IMR-90 (cell line): ENCODE data around the gene PHF19. TPM values are rescaled to one million over a fixed set of nuclear protein-coding genes. Genes with fewer than 3 reads are reported as not detected.

Experiments used
- ATAC-seq: fragments of 200-7000 bp; cut with Tn5 transposase; 2 replicates; pipeline ENCODE4 v1.9.1; 2020; ENCODE audit warnings: low read depth, mild to moderate bottlenecking, moderate library complexity
- BruUV-seq: library from RNA; stranded (reverse); fragments of 400-500 nt; replicated peaks from 2 replicates; lab custom pipeline; 2021; lab: Mats Ljungman, UMichigan
- CTCF ChIA-PET: fragments of 300-600 bp; formaldehyde crosslinking; extraction: SDS; loops from one replicate; lab custom pipeline; 2021; ENCODE audit warnings: antibody characterized with exemption; lab: Yijun Ruan, JAX
- POLR2A ChIA-PET: fragments of 300-600 bp; sonication (Branson Sonifier 250); formaldehyde crosslinking; loops from one replicate; lab custom pipeline; 2022; ENCODE audit warnings: antibody characterized with exemption; ENCODE audit not compliant: unreplicated experiment; lab: Charles Lee
- DNase-seq: peaks from one replicate; pipeline ENCODE4 v3.0.0; 2013
- H2AFZ ChIP-seq: replicated peaks from 2 replicates; pipeline ENCODE3; 2013; ENCODE audit warnings: low read length, mild to moderate bottlenecking; ENCODE audit not compliant: poor library complexity
- H2AK5ac ChIP-seq: 2 replicates; pipeline ENCODE4 v1.6.1; 2013; ENCODE audit warnings: low read depth, low read length, inconsistent platforms
- H2AK9ac ChIP-seq: replicated peaks from 2 replicates; pipeline ENCODE3; 2013; ENCODE audit warnings: mild to moderate bottlenecking, low read depth, low read length, moderate library complexity; ENCODE audit not compliant: poor library complexity
- H2BK120ac ChIP-seq: 2 replicates; pipeline ENCODE4 v1.6.1; 2013; ENCODE audit warnings: low read depth, low read length, inconsistent platforms
- H2BK15ac ChIP-seq: 3 replicates; pipeline ENCODE4 v1.6.1; 2013; ENCODE audit warnings: low read depth, low read length, inconsistent platforms
- H2BK20ac ChIP-seq: 2 replicates; pipeline ENCODE4 v1.6.1; 2013; ENCODE audit warnings: low read depth, mild to moderate bottlenecking, inconsistent platforms, low read length, moderate library complexity
- H2BK5ac ChIP-seq: 2 replicates; pipeline ENCODE4 v1.6.1; 2013; ENCODE audit warnings: mild to moderate bottlenecking, low read depth, low read length, inconsistent platforms; ENCODE audit not compliant: poor library complexity, severe bottlenecking
- H3K14ac ChIP-seq: replicated peaks from 2 replicates; pipeline ENCODE4 v1.6.1; 2013; ENCODE audit warnings: low read depth, low read length, inconsistent platforms
- H3K18ac ChIP-seq: 2 replicates; pipeline ENCODE4 v1.6.1; 2013; ENCODE audit warnings: low read depth, low read length, control low read depth
- H3K23ac ChIP-seq: 2 replicates; pipeline ENCODE4 v1.6.1; 2013; ENCODE audit warnings: low read depth, low read length, inconsistent platforms
- H3K27ac ChIP-seq: 2 replicates; pipeline ENCODE4 v1.5.1; 2013; ENCODE audit warnings: mild to moderate bottlenecking, control low read depth, low read length; ENCODE audit not compliant: insufficient read depth
- H3K27me3 ChIP-seq: 2 replicates; pipeline ENCODE4 v1.6.1; 2013; ENCODE audit warnings: low read length; ENCODE audit not compliant: control insufficient read depth, insufficient read depth
- H3K36me3 ChIP-seq: 2 replicates; pipeline ENCODE4 v1.6.1; 2013; ENCODE audit warnings: low read length, mixed read lengths; ENCODE audit not compliant: control insufficient read depth, insufficient read depth
- H3K4ac ChIP-seq: 2 replicates; pipeline ENCODE4 v1.6.1; 2013; ENCODE audit warnings: low read depth, low read length, inconsistent platforms
- H3K4me1 ChIP-seq: 2 replicates; pipeline ENCODE4 v1.6.1; 2013; ENCODE audit warnings: low read length, mixed read lengths; ENCODE audit not compliant: control insufficient read depth, insufficient read depth
- H3K4me2 ChIP-seq: 2 replicates; pipeline ENCODE4 v1.6.1; 2013; ENCODE audit warnings: low read depth, mild to moderate bottlenecking, control low read depth, low read length, moderate library complexity
- H3K4me3 ChIP-seq: 2 replicates; pipeline ENCODE4 v1.5.1; 2013; ENCODE audit warnings: low read depth, mild to moderate bottlenecking, control low read depth, low read length, moderate library complexity; ENCODE audit not compliant: insufficient read depth
- H3K56ac ChIP-seq: 2 replicates; pipeline ENCODE4 v1.6.1; 2013; ENCODE audit warnings: low read length, inconsistent platforms; ENCODE audit not compliant: insufficient read depth; ENCODE audit errors: extremely low read depth
- H3K79me1 ChIP-seq, 2 experiments: 2 replicates each; pipeline ENCODE4 v1.6.1; 2013; ENCODE audit warnings: low read length in 2 of 2, inconsistent platforms in 1 of 2, low read depth in 1 of 2
- H3K9ac ChIP-seq: 2 replicates; pipeline ENCODE4 v1.6.1; 2013; ENCODE audit warnings: low read depth, low read length, control low read depth
- H3K9me1 ChIP-seq: 2 replicates; pipeline ENCODE4 v1.6.1; 2013; ENCODE audit warnings: low read length, inconsistent platforms; ENCODE audit not compliant: insufficient read depth
- H3K9me3 ChIP-seq: 2 replicates; pipeline ENCODE4 v1.6.1; 2013; ENCODE audit warnings: low read length; ENCODE audit not compliant: control insufficient read depth, insufficient read depth
- H4K20me1 ChIP-seq: 2 replicates; pipeline ENCODE4 v1.6.1; 2013; ENCODE audit warnings: low read length, inconsistent platforms; ENCODE audit not compliant: insufficient read depth
- H4K5ac ChIP-seq: 2 replicates; pipeline ENCODE4 v1.6.1; 2013; ENCODE audit warnings: mild to moderate bottlenecking, low read depth, low read length, control low read depth
- H4K8ac ChIP-seq, 2 experiments: 2 replicates each; pipeline ENCODE4 v1.6.1; 2013; ENCODE audit warnings: low read depth in 2 of 2, low read length in 2 of 2, control low read depth in 1 of 2, inconsistent platforms in 1 of 2
- H4K91ac ChIP-seq: 2 replicates; pipeline ENCODE4 v1.6.1; 2013; ENCODE audit warnings: low read depth, low read length, inconsistent platforms; ENCODE audit not compliant: insufficient read depth
- BHLHE40 ChIP-seq: fragments of 150-350 bp; IDR thresholded peaks from 2 replicates; pipeline ENCODE4 v1.6.1; 2016; ENCODE audit warnings: mild to moderate bottlenecking, low read depth, low read length
- CEBPB ChIP-seq: IDR thresholded peaks from 2 replicates; pipeline ENCODE4 v1.6.1; 2012; ENCODE audit warnings: low read depth, low read length, improper control_type of control experiment
- CHD1 ChIP-seq: IDR thresholded peaks from 2 replicates; pipeline ENCODE4 v1.6.1; 2012; ENCODE audit warnings: low read depth, low read length, improper control_type of control experiment
- FOS ChIP-seq: fragments of 150-350 bp; IDR thresholded peaks from 2 replicates; pipeline ENCODE4 v1.6.1; 2016; ENCODE audit warnings: low read depth, low read length
- MAFK ChIP-seq: IDR thresholded peaks from 2 replicates; pipeline ENCODE4 v1.6.1; 2012; ENCODE audit warnings: low read depth, low read length, improper control_type of control experiment
- MAZ ChIP-seq: IDR thresholded peaks from 2 replicates; pipeline ENCODE4 v1.6.1; 2012; ENCODE audit warnings: low read depth, mild to moderate bottlenecking, low read length, improper control_type of control experiment, moderate library complexity, borderline replicate concordance
- MXI1 ChIP-seq: IDR thresholded peaks from 2 replicates; pipeline ENCODE4 v1.6.1; 2012; ENCODE audit warnings: low read depth, mild to moderate bottlenecking, low read length, moderate library complexity, borderline replicate concordance
- NFE2L2 ChIP-seq: fragments of 150-350 bp; IDR thresholded peaks from 2 replicates; pipeline ENCODE4 v1.6.1; 2016; ENCODE audit warnings: low read depth, mild to moderate bottlenecking, low read length
- POLR2A ChIP-seq: IDR thresholded peaks from 2 replicates; pipeline ENCODE4 v1.6.1; 2012; ENCODE audit warnings: mild to moderate bottlenecking, low read depth, low read length
- RAD21 ChIP-seq: IDR thresholded peaks from 2 replicates; pipeline ENCODE4 v1.6.1; 2012; ENCODE audit warnings: low read length, improper control_type of control experiment
- RCOR1 ChIP-seq: IDR thresholded peaks from 2 replicates; pipeline ENCODE4 v1.6.1; 2012; ENCODE audit warnings: mild to moderate bottlenecking, low read length, improper control_type of control experiment; ENCODE audit not compliant: insufficient replicate concordance
- RFX5 ChIP-seq: IDR thresholded peaks from 2 replicates; pipeline ENCODE4 v1.8.0; 2012; ENCODE audit warnings: low read depth, mild to moderate bottlenecking, low read length, moderate library complexity
- SMC3 ChIP-seq: fragments of 150-350 bp; IDR thresholded peaks from 2 replicates; pipeline ENCODE4 v1.6.1; 2016; ENCODE audit warnings: low read depth, mild to moderate bottlenecking, antibody characterized with exemption, low read length, moderate library complexity
- dilution Hi-C: fragments of 300-500 bp; cut with HindIII; formaldehyde crosslinking; loops from one replicate; pipeline ENCODE4 v1.14.3; 2018; ENCODE audit warnings: low sequenced_read_pairs; ENCODE audit not compliant: unreplicated experiment
- in situ Hi-C: fragments of 300-500 bp; cut with MboI; formaldehyde crosslinking; loops from 3 replicates; pipeline ENCODE4 v1.14.3; 2019; ENCODE audit warnings: low sequenced_read_pairs, inconsistent platforms, mixed read lengths
- intact Hi-C: fragments of 100-400 bp; cut with micrococcal nuclease; formaldehyde crosslinking; loops from 2 replicates; pipeline ENCODE4 v1.10.0; 2022
- polyA plus RNA-seq, 3 experiments: library from polyadenylated mRNA; depleted of rRNA; stranded (reverse); fragments of >200 nt; gene quantifications; 2 replicates each; pipeline ENCODE4 v1.2.3, GENCODE V29; 2012; ENCODE audit warnings: low replicate concordance in 1 of 3
- total RNA-seq: library from RNA; depleted of rRNA; stranded (reverse); fragments of >200 nt; gene quantifications from 2 replicates; pipeline ENCODE4 v1.2.3, GENCODE V29; 2012
- TF ChIP-seq, protein P1 (sequence below): fragments of 150-350 bp; IDR thresholded peaks from 2 replicates; pipeline ENCODE4 v1.6.1; 2017; ENCODE audit warnings: mild to moderate bottlenecking, antibody characterized with exemption, low read length, low read depth
- TF ChIP-seq, protein P2 (sequence below): conservative IDR thresholded peaks from 2 replicates; pipeline ENCODE4 v1.5.1; 2012; ENCODE audit warnings: mild to moderate bottlenecking, low read depth, low read length, improper control_type of control experiment
- TF ChIP-seq, protein P3 (sequence below): fragments of 150-350 bp; IDR thresholded peaks from 2 replicates; pipeline ENCODE4 v1.6.1; 2016; ENCODE audit warnings: low read depth, mild to moderate bottlenecking, low read length, moderate library complexity, borderline replicate concordance

Gene PHF19
- total and polyA plus RNA-seq, 2 of the 4 experiments (the other 2 are of a cell fraction) = 37.6 to 55.6 TPM

DNA sequence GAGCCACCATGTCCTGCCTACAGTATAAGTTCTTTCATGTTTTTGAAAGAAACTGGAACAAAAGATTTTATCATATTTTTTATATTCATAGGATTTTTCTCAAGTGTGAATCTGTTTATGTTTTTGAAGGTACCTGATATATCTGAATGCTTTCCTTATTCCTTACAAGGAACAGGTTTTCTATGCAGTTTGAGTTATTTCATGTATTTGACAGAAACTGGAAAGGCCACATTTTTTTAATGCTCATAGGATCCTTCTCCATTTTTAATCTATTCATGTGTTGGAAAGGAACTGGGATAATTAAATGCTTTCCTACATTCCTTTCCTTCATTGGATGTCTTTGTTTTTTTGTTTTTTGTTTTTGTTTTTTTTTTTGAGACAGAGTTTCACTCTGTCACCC lies 68.1 kb downstream of the PHF19 start:
- H3K36me3 ChIP-seq = no peaks in the 10 kb centered on the region
- no peak overlapping the region for H3K4ac ChIP-seq
- H4K5ac ChIP-seq = no peak overlapping the region
- dilution Hi-C loops = no loop called here
- no peak overlapping the region for H2BK5ac ChIP-seq
- no peak overlapping the region for H2BK15ac ChIP-seq
- BruUV-seq = no TSS peak
- H3K23ac ChIP-seq = no peak overlapping the region
- H2BK120ac ChIP-seq = no peak overlapping the region
- H3K79me1 ChIP-seq = no peaks in the 10 kb centered on the region
- no peak for TF ChIP-seq MXI1
- TF ChIP-seq, protein P1, sequence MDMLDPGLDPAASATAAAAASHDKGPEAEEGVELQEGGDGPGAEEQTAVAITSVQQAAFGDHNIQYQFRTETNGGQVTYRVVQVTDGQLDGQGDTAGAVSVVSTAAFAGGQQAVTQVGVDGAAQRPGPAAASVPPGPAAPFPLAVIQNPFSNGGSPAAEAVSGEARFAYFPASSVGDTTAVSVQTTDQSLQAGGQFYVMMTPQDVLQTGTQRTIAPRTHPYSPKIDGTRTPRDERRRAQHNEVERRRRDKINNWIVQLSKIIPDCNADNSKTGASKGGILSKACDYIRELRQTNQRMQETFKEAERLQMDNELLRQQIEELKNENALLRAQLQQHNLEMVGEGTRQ = no peak
- no peak for TF ChIP-seq CHD1
- no peak for TF ChIP-seq RFX5
- TF ChIP-seq CEBPB = no peak
- no peak for TF ChIP-seq POLR2A
- no peak for TF ChIP-seq FOS
- no peak for TF ChIP-seq SMC3
- no peak for TF ChIP-seq RCOR1
- TF ChIP-seq, protein P2, sequence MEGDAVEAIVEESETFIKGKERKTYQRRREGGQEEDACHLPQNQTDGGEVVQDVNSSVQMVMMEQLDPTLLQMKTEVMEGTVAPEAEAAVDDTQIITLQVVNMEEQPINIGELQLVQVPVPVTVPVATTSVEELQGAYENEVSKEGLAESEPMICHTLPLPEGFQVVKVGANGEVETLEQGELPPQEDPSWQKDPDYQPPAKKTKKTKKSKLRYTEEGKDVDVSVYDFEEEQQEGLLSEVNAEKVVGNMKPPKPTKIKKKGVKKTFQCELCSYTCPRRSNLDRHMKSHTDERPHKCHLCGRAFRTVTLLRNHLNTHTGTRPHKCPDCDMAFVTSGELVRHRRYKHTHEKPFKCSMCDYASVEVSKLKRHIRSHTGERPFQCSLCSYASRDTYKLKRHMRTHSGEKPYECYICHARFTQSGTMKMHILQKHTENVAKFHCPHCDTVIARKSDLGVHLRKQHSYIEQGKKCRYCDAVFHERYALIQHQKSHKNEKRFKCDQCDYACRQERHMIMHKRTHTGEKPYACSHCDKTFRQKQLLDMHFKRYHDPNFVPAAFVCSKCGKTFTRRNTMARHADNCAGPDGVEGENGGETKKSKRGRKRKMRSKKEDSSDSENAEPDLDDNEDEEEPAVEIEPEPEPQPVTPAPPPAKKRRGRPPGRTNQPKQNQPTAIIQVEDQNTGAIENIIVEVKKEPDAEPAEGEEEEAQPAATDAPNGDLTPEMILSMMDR = no peak
- TF ChIP-seq, protein P3, sequence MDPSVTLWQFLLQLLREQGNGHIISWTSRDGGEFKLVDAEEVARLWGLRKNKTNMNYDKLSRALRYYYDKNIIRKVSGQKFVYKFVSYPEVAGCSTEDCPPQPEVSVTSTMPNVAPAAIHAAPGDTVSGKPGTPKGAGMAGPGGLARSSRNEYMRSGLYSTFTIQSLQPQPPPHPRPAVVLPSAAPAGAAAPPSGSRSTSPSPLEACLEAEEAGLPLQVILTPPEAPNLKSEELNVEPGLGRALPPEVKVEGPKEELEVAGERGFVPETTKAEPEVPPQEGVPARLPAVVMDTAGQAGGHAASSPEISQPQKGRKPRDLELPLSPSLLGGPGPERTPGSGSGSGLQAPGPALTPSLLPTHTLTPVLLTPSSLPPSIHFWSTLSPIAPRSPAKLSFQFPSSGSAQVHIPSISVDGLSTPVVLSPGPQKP = no peak
- no peak for TF ChIP-seq RAD21
- TF ChIP-seq BHLHE40 = no peak
- TF ChIP-seq NFE2L2 = no peak
- TF ChIP-seq MAZ = no peak
- no peak for TF ChIP-seq MAFK
- H3K18ac ChIP-seq = no peak overlapping the region
- H3K9me3 ChIP-seq = peaks cover 15% of the 10 kb centered on the region
- intact Hi-C loops = no loop called here
- H2AK9ac ChIP-seq = no peak overlapping the region
- ChIA-PET POLR2A (no interaction called here), CTCF (no interaction called here)
- H3K4me1 ChIP-seq = no peaks in the 10 kb centered on the region
- H3K4me2 ChIP-seq = no peak overlapping the region
- H3K56ac ChIP-seq = no peak overlapping the region
- H2AK5ac ChIP-seq = no peak overlapping the region
- no peak for DNase-seq
- H2AFZ ChIP-seq = no peak overlapping the region
- H3K9me1 ChIP-seq = no peaks in the 10 kb centered on the region; the same call in 1 of the 2 replicates
- H2BK20ac ChIP-seq = no peak overlapping the region
- no peak overlapping the region for H3K9ac ChIP-seq
- H4K8ac ChIP-seq = no peak overlapping the region
- H3K27ac ChIP-seq = no peak overlapping the region
- no peak overlapping the region for H4K91ac ChIP-seq
- H3K27me3 ChIP-seq = no peaks in the 10 kb centered on the region
- in situ Hi-C loops = no loop called here
- H3K14ac ChIP-seq = no peak overlapping the region
- no peak for ATAC-seq
- H4K20me1 ChIP-seq = no peaks in the 10 kb centered on the region
- H3K4me3 ChIP-seq = no peak overlapping the region
